GM12891 (cell line): ENCODE measurements around the gene PTX4.

Experiments used
- DNase-seq: peaks from one replicate; pipeline ENCODE4 v3.0.0; 2011; ENCODE audit warnings: low spot score; ENCODE audit not compliant: insufficient read length
- FAIRE-seq: peaks from 2 replicates; lab custom pipeline; 2011; peaks lifted over from hg19 to GRCh38; lab: Jason Lieb, UNC
- PAX5 ChIP-seq: IDR thresholded peaks from 2 replicates; pipeline ENCODE4 v1.6.1; 2011; ENCODE audit warnings: low read length, moderate library complexity, mild to moderate bottlenecking; ENCODE audit not compliant: insufficient read depth, severe bottlenecking
- POLR2A ChIP-seq: IDR thresholded peaks from 2 replicates; pipeline ENCODE4 v1.6.1; 2011; ENCODE audit warnings: low read depth, low read length, control low read depth
- POLR2AphosphoS5 ChIP-seq: IDR thresholded peaks from 2 replicates; pipeline ENCODE4 v1.6.1; 2011; ENCODE audit warnings: low read depth, low read length, control low read depth
- POU2F2 ChIP-seq: IDR thresholded peaks from 2 replicates; pipeline ENCODE4 v1.6.1; 2011; ENCODE audit warnings: low read depth, mild to moderate bottlenecking, control low read depth, low read length, moderate library complexity
- SPI1 ChIP-seq: IDR thresholded peaks from 2 replicates; pipeline ENCODE4 v1.6.1; 2011; ENCODE audit warnings: low read depth, low read length, control low read depth
- TAF1 ChIP-seq: IDR thresholded peaks from 2 replicates; pipeline ENCODE4 v1.6.1; 2011; ENCODE audit warnings: low read depth, low read length, control low read depth

The PTX4 gene

DNA sequence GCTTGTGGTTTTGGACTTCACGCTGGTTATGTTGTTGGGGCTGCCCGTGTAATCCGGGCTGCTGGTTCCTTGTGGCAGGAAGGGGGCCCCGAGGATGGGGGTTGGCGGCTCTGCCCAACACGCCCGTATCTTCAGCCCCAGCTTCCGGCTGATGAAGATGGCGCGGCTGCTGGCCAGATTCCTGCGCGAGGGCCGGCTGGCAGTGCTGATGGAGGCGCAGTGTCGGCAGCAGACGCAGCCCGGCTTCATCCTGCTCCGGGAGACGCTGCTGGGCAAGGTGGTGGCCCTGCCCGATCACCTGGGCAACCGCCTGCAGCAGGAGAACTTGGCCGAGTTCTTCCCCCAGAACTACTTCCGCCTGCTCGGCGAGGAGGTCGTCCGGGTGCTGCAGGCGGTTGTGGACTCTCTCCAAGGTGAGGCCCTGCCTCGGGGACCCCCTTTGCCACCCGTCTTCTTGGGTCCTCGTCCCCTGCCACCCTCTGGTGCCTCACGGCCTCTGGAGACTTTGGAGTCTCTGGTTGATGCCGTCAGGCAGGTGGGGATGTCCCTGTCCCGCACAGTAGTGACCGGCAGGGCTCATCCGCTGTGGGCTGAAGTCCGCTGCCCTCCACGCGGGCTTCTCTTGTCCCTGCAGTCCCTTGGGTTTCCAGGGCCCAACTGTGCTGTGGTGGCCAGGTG, 6.6 kb upstream of the PTX4 start:
- no peak for TF ChIP-seq POLR2A
- TF ChIP-seq PAX5, result no peak
- TF ChIP-seq TAF1, result no peak
- TF ChIP-seq SPI1, result no peak
- DNase-seq (no peak), FAIRE-seq (no peak)

DNA sequence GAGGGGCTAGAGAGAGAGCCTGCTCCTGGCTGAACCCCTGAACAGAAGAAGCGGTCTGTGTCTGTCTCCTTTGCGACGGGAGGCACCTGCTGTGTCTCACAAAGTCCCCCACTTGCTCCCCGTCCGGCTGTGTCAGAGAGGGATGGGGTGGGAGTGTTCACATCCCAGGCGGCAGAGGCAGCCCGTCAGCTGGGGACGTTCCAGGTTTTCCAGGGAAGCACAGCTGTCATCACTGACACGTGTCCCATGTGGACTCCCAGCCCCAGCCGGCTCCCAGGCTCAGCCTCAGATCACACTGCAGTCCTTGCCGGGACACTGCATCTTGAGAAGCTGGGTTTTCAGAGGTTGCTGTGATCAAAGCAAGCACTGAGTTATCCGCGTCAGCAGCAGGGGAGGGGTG, 6.0 kb upstream of the PTX4 start:
- TF ChIP-seq POLR2AphosphoS5, result no peak
- TF ChIP-seq SPI1, result no peak
- TF ChIP-seq PAX5, result no peak
- TF ChIP-seq TAF1, result no peak
- no peak for TF ChIP-seq POU2F2
- DNase-seq (no peak), FAIRE-seq (no peak)

DNA sequence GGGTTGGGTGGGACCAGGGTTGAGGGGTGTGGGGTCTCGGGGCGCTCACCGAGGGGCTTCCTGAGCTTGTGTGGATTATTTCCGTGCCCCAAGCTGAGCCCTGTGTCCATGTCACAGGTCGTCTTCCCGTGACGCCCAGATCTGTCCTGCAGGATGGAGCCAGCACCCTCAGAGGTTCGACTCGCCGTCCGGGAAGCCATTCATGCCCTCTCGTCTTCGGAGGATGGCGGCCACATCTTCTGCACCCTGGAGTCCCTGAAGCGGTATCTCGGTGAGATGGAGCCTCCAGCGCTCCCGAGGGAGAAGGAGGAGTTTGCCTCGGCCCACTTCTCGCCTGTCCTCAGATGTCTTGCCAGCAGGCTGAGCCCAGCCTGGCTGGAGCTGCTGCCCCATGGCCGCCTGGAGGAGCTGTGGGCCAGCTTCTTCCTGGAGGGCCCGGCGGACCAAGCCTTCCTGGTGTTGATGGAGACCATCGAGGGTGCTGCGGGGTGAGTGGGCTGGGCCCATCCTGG, 5.4 kb upstream of the PTX4 start:
- peak; percentile 68 for FAIRE-seq
- TF ChIP-seq SPI1, result no peak
- TF ChIP-seq POLR2A, result no peak
- TF ChIP-seq PAX5, result no peak
- TF ChIP-seq POLR2AphosphoS5, result no peak
- no peak for TF ChIP-seq TAF1
- no peak for TF ChIP-seq POU2F2
- DNase-seq, result no peak

DNA sequence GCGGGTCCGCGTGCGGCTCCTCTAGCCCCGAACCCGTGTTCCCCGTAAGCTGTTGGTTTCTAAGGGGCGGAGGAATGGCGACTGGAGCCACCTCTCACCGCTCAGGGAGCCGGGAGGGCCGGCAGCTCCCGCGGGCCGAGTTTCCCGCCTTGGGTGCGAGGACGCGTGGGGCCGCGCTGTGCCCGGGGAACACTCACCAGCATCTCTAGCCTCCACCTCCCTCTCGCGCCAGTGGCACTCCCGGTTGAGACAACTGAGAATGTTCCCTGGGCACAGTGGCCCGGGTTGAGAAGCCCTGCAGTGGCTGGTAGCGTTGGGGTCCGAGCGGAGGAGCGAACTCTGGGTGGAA, 5.0 kb upstream of the PTX4 start:
- FAIRE-seq, result no peak
- TF ChIP-seq POLR2AphosphoS5, result no peak
- no peak for TF ChIP-seq POU2F2
- no peak for TF ChIP-seq SPI1
- peak; percentile 66 for DNase-seq

DNA sequence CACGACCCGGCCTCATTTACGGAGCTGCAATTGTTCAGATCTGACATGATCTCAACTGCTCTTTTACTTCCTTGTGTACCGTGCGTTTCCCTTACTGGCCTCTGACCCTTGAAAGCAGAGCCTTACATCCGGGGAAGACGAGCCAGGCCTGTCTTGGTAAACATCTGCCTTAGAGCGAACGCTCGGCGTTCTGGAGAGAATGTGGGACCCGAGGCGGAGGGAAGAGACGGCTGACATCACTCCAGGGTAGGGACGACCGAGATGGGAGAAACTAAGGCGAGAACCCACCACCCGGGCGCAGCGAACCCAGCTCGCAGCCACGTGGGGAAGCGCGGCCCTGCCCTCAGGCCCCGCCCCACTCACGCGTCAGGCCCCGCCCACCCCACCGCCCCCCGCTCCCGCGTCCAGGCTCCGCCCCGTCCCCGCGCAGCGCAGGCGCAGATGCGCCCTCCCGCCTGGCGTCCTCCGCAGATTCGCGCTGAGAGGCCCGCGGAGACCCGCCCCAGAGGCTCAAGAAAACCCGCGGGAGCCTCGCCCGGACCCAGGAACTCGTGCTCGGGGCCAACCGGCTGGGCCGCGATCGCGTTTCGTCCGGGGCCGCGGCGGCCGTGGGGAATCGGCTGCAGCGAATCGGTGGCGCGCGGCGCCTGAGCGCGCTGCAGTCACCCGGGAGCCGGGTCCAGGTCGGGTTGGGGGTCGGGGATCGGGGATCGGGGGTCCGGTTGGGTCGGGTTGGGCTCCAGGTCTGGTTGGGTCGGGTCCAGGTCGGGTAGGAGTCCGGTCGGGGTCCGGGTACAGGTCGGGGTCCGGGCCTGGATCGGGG, 4.4 kb upstream of the PTX4 start, which contains the start of gene TELO2:
Gene TELO2, plus strand, starts transcription at position 438 of the 823 bp plus-strand sequence. CDS start 922 bp downstream, outside the sequence.
- DNase-seq (peak; percentile 97), FAIRE-seq (peak; percentile 97)
- TF ChIP-seq POU2F2, result no peak
- peak; percentile 62 for TF ChIP-seq POLR2A
- peak; percentile 52; the same call in 1 of the 2 replicates for TF ChIP-seq TAF1
- TF ChIP-seq PAX5, result no peak
- TF ChIP-seq POLR2AphosphoS5, result peak; percentile 26; the same call in 1 of the 2 replicates
- no peak for TF ChIP-seq SPI1

DNA sequence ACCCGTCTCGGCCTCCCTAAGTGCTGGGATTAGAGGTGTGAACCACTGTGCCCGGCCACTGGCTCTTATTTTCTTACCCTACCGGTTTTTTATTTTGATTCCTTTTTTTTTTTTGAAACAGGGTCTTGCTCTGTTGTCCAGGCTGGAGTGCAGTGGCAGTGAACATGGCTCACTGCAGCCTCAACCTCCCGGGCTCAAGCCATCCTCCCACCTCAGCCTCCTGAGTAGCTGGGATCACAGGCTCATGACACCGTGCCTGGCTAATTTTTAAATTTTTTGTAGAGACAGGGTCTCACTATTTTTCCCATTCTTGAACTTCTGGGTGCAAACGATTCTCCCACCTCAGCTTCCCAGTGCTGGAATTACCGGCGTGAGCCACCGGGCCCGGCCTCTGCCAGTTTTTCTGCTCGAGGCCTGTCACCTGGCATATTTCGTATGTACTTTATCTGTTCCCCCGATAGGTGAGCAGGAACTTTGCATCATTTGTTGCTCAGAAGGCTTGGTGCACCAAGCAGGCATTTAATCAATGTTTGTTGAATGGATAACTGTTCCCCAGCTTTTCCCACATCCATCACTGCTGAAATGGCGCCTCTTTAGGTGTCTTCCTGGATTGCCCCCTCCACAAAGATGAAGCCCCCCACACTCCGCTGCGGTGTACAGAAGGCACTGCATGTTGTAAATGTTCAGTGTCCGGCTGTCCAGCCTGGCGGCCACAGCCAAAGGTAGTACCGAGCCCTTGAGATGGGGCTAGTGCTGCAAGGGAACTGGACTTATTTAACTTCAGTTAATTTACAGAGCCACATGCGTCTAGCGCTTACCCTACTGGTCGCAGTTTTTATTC, 3.6 kb upstream of the PTX4 start:
- TF ChIP-seq POLR2AphosphoS5 (no peak), POU2F2 (no peak), PAX5 (no peak), TAF1 (no peak), POLR2A (no peak), SPI1 (no peak)
- DNase-seq (no peak), FAIRE-seq (no peak)

DNA sequence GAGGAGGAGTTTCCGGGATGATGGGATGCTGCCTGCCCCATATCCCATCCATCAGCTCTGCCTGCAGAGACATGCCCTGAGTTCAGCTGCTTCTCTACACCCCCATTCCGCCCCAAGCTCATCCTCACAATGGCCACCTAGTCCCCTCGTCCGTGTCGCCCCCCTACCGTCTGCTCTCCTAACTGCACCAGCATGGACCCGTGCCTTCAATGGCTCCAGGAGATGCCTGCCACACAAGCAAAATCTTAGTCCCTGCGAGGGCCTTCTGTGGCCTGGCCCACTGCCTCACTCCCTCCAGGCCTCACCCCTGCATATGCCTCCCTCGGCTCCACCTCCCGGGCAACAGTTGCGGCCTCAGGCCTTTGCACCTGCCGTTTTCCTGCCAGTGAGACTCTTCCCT, 2.6 kb upstream of the PTX4 start:
- DNase-seq (no peak), FAIRE-seq (no peak)
- TF ChIP-seq POU2F2, result no peak

DNA sequence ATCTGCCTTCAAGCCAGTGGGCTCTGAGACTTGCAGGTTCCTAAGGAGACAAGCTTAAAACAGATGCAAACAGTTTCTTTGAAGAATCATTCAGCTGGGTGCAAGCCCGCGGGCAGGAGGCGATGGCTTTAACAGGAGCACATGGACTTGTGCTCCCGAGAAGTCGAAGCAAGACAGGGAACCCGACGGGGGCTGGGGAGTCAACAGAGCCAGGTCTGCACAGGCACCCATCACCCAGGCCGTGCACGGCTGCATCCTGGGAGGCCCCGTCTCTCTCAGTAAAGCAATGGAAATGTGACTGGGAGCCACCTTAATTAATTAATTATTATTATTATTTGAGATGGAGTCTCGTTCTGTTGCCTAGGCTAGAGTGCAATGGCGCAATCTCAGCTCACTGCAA, 333 bp upstream of the PTX4 start:
- FAIRE-seq (no peak), DNase-seq (no peak)
- no peak for TF ChIP-seq POU2F2
- no peak for TF ChIP-seq POLR2A
- no peak for TF ChIP-seq PAX5
- TF ChIP-seq TAF1, result no peak
- no peak for TF ChIP-seq POLR2AphosphoS5
- no peak for TF ChIP-seq SPI1

DNA sequence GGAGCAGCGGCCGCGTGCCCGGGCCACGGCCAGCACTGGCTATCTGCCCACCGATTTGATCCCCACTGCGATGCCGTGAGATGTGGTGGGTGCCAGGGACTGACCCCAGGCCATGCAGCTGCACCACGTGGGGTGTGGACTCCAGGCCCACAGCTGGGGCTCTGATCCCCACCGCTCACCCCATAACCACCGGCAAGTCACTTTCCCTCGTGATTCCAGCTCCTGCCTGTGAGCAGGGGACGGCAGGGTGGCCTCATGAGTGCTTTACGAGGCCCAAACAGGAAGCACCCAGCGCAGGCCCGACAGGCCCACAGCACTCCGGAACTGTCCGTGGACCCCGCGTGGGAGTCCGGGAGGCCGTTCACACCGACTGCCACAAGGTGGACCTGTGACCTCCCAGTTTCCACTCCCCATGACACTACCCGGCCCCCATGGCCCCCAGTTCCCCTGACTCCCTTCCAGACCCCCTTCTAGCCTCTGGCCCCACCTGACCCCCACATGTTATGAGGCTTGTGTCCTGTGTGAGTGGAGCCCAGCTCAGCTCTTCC, 616 bp downstream of the PTX4 start:
- no peak for DNase-seq
- no peak for TF ChIP-seq POLR2AphosphoS5
- TF ChIP-seq POLR2A, result no peak
- no peak for TF ChIP-seq SPI1
- no peak for TF ChIP-seq PAX5
- no peak for TF ChIP-seq TAF1
- TF ChIP-seq POU2F2, result no peak
- FAIRE-seq, result no peak
